ENCODE results near the gene TMEM220.

Gene TMEM220

DNA sequence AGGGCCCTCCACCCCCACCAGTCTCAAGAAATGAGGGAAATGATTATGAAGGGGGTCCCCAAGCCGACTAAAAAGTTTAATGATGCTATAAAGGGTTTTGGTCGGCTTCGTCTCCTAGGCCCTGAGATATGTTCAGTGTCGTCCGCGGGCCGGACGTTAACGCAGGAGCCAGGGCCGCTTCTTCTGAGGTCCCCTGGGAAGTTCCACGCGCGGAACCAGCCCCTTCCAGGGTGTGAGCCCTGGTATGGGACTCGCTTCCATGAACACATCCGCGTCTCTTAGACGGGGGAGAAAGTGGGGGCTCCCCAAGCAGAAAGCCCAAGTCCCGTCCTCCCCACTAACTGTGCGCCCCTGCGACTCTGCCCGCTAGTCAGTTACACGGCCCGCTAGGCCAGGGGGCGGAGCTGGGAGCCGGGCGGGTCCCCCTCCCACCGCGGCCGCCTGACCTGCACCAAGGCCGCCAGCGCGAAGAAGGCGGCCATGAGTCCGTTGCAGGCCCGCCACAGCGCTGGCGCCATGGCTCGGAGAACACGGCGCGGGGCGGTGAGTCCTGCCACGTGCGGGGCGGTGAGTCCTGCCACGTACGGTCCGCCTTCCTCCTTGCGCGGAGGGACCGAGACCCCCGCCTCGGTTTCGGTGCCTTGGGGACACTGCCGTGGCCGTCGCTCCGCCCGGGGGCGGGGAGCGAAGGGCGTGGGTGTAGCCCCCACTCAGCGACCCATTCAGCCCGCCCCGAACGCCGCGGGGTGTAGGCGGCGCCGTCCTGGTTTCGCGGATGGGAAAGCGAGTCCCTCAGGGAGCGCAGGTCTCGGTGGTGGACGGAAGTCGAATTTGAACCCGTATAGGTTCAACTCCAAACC, at the start of gene TMEM220:
Gene TMEM220, minus strand, starts transcription at position 690 of the 860 bp plus-strand sequence. Its CDS starts 172 bp downstream, at position 518.
- DNase-seq = no peak

DNA sequence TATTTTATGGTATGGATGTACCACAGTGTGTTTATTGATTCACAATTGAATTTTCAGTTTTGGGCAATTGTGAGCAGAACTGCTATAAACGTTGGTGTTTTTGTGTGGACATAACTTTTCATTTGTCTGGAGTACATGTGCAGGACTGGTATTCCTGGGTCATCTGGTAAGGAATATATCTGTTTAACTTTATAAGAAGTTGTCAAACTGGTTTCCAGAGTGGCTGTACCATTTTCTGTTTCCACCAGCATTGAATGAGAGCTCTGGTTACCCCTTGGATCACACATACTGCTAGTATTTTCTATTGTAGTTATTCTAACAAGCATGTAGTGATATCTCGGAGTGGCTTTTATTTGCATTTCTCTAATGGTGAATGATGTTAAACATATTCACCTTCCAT, 49.8 kb upstream of the TMEM220 start:
- no peak for DNase-seq

DNA sequence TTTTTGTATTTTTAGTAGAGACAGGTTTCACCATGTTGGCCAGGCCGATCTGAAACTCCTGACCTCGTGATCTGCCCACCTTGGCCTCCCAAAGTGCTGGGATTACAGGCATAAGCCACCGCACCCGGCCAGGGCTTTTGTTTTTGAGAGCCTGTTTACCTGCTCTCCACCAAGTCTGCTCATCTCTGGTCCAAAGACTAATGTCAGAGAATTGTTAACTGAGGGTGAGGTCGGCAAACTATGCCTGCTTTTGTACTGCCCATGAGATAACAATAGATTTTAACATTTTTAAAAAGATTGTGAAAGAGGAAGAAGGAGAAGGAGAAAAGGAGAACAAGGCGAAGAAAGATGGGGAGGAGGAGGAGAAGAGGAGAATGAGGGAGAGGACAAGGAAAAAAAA, 48.1 kb upstream of the TMEM220 start:
- no peak for DNase-seq

DNA sequence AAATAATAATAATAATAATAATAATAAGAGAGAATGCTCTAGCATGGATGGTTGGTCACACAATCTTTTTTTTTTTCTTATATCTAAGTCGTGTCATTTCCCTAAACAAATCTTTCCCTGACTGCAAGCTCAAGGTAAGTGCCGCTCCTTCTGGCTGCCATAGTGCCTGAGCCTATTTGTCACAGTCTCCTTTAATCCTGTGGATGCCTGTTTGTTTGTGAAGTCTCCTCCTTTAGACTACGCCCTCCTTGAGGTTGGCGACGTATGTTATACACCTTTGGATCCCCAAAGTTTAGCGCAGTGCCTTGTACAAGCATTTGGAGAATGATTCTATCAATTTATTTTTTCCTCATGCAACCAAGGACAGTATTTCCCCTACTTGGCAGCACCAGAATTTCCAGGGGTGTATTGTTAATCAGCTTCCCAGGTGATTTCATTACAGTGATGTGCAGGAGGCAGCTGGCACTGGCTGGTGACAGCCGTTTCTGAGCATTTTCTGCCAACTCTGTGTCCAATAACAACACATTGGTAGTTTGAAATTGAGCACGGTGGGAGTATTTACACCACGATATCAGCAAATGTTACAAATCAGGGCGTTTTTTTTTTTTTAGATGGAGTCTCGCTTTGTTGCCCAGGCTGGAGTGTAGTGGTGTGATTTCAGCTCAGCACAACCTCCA, 47.4 kb upstream of the TMEM220 start:
- DNase-seq = no peak

DNA sequence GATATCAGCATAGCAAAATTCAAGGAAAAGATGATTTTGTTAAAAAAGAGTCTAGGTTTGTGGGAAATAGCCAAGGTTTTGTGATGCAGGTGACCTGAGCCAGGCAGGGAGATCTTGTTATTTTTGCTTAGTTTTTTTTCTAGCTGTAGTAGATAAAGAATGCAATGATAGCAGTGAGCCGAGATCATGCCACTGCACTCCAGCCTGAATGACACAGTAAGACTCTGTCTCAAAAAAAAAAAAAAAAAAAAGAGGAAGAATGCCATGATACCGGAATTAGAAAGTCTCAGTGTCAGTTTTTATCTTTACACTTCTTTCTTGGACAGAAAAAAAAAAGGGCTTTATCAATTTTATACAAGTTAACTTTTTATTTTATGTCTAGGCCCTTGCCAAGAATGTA, 46.6 kb upstream of the TMEM220 start:
- DNase-seq = no peak

DNA sequence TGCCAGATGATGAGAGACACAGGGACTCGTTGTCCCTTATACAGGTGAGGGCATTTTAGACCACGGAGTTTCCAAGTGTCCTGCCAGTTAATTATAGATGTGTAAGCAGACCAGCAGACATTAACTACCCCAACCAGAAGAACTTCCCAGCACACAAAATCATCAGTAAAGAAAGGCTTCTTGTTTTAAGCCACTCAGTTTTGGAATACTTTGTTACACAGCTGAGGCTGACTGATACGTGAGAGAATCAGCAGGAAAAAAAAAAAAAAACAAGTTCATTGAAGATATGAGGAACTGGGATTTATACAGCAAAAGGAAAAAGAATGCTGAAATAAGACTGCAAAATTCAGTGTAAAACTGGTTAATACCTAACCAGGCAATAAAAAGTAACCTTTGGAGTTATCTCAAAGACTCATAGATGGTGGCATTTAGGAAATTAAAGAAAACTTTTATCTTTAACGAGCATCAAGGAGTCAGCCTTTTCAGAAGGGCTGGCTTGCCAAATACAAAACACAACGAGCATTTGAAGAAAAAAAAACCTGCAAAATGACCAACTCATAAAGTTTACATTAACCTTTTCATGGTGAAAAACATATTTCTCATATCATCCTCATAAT, 46.0 kb upstream of the TMEM220 start:
- no peak for DNase-seq

DNA sequence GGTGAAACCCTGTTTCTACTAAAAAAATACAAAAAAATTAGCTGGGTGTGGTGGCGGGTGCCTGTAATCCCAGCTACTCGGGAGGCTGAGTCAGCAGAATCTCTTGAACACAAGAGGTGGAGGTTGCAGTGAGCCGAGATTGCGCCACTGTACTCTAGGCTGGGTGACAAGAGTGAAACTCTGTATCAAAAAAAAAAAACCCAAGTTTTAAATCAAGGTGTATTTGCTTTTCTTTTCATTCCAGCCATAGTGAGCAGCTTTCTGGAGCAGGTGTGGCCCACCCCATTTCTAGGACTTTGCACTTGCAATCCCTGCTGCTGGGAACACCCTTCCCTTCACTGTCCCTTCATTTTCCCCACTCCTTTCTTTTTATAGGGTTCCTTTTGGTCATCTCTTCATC, 45.2 kb upstream of the TMEM220 start:
- DNase-seq = no peak

DNA sequence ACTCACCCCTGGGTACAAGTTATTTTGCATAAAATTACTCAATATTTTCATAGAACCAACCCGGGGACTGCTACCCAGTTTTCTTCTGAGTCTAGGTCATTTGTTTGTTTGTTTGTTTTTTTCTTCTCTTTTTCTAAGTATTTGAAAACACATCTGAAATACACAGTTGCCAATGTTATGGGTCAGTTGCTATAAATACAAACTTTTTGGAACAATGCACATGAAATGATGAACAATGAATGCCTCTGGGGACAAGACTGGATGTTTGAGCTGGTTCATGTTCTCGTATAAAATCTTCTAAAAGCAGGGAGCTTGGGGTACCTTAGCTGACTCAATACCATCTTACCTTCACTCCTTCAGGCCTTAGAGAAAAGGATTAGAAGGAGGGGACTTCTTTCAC, 43.6 kb upstream of the TMEM220 start:
- DNase-seq = no peak

DNA sequence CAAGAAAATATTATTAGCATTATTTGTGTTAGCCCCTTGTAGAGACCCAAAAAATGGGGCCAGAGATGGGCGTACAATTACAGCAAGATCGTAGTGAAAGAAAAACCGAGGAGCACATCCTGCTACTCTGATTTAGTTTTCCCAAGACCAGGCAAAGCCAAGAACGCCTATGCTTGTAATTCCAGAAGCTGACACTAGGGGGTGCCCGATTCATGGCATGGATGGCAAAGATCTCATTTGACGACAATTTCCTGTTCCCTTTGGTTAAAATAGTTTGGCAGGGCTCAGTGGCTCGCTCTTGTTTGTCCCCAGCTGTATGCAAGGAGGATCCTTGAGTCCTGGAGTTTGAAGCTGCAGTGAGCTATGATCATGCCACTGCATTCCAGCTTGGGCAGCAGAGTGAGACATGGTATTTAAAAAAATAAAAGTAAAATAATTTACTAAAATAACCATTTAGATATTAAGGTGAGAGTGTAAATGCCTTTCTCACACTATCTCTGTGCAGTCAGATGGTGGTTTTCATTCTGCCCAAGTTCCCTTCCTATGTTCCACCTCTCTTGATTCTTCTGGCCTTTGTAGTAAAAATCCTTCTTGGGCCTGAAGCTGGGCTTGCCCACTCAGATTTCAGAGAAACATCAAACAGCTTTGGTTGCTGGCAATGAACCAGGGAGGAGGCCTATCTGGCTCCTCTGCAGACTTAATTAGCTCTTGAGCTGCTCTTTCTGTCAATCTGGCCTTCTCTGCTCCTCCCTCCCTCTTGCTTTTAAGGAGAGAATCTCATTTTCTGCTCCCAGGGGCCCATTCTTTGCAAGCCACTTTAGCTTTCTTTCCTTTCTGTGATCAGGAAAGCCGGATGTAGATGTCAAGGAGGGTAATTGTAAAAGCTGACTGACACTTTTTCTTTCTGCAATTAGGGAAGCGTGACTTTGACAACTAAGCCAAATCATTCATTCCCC, 42.9 kb upstream of the TMEM220 start:
- DNase-seq = no peak

DNA sequence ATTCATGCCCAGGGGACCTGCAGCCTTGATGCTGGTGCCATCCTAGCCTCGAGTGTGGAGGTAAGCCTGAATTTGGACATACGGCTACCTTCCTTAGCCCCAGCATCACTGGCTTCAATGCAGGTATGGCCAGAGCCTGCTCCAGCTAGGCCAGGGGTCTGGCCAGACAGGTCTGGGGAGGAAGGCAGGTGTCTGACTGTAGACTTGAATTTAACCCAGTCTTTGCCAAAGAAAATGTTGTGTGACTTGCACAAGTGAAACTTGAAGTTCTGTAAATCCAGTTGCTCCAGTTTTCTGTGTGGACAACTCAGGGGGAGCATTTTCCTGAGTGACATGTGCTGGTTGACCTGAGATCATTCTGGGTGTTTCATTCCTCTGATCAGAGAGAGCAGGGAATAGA, 41.3 kb upstream of the TMEM220 start:
- no peak for DNase-seq

DNA sequence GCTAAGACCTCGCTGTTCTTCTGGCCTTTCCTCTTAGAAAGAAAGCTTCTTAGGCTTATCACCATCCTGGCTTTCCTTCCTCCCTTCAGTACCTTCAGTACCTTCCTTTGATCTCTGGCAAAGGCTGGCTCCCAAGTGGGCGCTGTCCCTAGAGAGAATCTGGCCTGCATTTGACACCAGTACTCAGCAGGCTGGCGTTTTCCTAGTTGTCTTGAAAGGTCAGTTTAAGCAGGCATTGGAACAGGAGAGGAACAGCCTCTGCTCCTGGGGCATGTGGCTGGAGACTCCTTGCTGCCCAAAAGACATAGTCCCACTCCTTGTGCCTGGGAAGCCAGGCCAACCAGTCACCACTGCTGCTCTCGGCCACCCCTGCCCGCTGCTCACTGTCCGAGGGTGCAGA, 40.0 kb upstream of the TMEM220 start:
- no peak for DNase-seq

DNA sequence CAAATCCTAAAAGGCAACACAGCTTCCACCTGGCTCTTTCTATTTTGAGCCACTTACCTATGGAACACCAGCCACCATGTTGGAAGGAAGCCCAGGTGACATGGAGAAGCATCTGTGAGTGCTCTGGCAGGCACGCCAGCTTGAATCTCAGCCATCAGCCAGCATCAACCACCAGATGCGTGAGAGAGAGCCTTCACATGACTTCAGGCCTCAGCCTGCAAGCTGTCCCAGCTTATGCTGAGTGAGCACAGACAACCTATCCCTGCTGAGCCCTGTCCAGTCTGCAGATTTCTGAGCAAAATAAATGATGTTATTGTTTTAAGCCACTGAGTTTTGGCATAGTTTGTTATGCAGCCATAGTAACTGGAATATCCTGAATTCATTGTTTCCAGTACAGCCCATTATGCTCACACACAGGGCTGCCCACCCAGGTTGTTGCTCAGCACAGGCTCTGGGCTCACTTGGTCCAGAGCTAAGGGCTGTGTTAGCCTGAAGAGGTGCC, 39.0 kb upstream of the TMEM220 start:
- DNase-seq = no peak

DNA sequence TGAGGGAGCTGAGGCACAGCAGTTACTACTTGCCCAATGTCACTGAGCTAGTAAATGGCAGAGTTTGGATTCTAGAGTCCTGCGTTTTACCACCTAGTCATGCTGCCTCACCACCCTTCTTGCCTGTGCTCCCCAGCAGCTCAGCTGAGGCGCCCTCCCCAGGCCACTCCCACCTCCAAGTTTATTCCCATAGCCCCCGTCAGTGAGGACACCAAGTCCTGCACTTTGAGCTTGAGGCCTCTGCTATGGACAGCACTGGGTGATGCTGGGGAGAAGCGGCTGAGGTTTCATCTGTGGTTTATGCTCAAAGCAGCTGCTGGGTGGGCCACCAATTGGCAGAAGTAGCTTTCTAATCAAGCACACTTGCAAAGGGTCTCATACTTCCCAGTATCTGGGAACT, 37.4 kb upstream of the TMEM220 start:
- no peak for DNase-seq

DNA sequence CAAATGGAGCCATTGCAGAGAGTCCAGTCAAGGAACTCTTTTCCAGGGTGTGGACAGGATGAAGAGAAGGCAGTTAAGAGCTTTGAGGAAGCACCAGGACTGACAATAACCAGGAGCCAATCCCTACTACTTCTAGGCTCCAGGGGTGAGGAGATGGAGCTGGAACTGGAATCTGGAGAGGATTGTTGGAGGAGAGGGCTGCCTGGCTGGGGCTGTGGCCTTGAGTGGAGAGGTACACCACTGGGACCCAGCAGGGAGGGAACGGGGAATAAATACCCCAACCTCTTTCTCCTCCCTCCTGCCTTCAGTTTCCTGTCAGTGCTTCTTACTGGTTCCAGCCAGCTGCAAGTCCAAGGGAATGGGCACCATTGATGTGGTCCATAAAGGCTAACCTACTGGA, 32.2 kb upstream of the TMEM220 start:
- no peak for DNase-seq

DNA sequence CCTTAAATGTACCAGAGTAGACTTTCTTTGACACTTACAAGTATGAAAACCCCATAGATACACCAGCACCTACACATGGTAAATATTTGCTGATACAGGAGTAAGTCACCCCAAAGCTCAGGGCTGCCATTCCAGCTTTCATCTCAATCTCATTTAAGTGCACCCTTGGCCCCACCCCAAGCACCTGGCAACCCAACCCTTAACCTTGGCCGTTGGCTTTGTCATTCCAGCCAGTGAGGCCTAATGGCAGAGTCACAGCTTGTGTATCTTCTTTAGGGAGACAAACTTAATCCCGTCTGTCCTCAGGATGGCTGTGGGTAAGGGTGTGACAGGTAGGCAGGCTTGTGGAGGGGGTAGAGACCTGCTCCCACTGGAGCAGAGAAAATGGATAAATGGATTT, 31.5 kb upstream of the TMEM220 start:
- DNase-seq = no peak

DNA sequence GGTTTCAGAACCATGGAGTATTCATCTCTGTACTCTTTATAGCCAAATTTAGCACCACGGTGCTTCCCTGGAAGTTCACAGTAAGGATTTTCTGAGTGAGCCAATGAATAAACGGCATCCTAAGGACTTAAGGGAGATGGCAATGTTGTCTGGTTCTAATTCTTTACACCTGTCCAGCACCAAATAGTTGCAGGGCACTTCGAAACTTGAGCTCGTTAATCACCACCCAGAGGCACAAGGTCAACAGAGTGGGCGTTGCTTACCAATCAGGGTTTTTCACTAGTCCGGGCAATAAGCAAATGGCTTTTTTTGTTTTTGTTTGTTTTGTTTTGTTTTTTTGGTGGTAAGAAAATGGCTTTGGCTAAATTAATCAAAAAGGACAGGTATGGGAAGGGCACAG, 28.2 kb upstream of the TMEM220 start:
- no peak for DNase-seq

DNA sequence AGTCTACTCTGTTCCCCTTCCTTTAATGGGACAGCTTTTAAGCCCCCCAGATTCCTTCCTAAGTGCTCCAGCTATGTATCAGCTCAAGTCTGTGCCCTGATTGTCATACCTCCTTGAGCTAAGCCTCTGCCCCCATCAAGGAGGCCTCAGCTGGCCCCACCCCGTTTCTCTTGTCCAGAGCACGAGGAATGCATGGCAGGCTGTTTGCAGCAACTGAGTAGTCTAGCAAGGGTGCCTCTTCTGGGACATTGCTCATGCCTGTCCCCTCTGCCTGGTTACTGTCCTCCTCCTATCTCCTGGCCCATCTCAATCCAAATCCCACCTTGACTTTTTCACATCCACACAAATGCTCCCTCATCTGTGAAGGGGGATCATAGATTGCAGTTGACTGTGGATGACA, 27.8 kb upstream of the TMEM220 start:
- DNase-seq = no peak

DNA sequence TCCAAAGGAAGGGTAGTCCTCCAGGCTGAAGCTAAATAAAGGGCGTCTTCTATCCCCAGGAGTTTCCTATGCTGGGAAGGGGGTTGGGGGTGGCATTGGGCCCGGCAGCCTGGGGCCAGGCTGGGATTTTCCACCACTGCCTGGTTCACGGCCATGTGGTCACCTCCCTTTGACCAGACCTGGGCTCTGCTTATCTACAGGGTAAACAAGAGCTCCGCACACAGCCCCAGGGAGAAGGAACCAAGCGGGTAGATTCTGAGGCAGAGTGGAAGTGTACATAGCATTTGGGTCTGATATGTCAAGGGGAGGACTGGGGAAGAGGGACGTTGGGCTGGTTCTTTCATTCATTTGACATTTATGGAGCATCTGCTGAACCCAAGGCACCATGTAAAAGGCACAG, 27.2 kb upstream of the TMEM220 start:
- no peak for DNase-seq

DNA sequence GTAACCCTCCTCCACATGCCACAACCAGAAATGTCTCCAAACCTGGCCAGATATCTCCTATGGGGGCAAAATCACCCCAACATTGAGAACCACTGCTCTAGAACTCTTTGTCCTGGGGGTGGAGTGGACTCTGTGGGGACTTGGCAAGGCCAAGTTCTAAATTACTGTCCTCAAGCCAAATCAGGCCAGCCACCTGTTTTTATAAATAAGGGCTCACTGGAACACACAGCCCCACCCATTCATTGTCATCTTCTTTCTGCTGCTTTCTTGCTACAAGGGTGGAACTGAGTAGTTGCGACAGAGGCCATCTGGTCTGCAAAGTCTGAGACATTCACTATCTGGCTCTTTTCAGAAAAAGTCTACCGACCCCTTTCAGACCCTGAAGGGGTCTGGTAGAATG, 26.8 kb upstream of the TMEM220 start:
- no peak for DNase-seq

DNA sequence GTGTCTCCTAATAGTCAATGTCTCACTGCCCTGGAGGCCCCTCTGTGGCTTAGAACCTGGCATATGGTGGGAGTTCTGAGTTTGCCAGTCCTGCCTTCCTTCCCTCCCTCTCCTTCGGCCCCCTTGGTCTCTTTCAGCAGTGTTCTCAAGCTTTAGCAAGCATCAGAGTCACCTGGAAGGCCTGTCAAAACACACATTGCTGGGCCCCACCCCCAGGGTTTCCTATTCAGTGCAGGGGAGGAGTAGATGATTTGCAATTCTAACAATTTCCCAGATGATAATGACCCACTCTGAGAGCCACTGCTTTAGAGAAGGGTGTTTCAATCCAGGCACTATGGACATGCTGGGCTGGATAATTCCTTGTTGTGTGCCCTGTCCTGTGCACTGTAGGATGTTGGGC, 26.4 kb upstream of the TMEM220 start:
- no peak for DNase-seq

DNA sequence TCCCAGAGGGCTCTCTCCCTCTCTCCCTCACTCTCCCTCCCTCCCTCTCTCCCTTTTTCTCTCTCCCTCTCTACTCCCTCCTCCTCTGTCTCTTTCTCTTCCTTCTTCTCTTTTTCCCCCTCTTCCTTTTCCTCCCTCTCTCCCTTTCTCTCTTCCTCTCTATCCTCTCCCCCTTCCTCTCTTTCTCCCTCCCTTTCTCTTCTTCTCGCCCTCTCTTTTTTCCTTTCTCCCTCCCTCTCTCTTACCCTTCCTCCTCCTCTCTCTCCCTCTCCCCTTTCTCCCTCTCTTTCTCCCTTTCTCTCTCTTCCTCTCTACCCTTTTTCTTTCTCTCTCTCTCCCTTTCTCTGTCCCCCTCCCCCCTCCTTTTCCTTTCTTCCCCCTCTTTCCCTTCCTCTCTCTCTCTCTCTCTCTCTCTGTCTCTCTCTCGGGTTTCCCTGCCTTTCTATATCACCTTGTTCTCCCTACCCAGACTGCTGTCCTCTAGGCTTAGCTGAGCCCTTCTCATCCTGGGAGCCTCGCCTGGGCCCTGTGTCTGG, 25.8 kb upstream of the TMEM220 start:
- no peak for DNase-seq

DNA sequence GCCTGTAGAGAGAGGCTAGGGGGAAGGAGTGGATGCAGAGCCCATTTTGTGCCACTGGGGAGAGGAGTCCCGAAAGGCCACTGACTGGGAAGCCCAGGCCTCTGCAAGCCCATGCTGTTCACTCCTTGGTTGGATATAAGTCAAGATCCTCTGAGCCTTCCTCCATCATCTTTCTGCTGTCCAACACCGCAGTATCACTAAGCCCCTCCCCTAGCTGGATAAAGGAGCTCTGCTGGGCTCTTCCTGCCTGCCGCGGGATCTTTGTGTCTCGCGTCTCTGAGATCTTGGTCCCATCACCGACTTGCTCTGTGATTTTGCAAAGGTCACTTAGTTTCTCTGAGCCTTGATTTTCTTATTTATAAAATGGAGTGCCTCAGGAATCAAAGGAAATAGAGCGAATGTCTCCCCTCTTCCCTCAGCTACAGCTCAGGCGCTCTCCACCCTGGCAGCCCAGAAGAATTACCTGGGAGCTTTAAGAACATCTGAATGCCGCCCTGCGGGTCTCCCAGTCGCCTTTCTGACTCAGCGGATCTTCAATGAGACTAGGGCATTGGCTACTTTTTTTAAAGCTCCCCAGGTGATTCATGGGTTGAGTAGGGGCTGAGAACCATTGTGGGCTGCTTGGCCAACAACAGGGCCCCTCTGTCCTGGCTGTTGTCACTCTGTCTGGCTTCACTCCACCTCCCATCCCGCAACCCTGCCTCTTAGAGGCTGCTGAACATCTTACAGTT, 25.2 kb upstream of the TMEM220 start:
- DNase-seq = no peak

Measured in NCI-H187 (cell line).